Endothelial cell of umbilical vein (primary cell): ENCODE data around the gene PLA2G2A. TPM values are rescaled to one million over a fixed set of nuclear protein-coding genes. Genes with fewer than 3 reads are reported as not detected.
"Not testable (repeated sequence)": the region's sequence is repeated elsewhere in the genome, so short reads cannot be mapped to it uniquely, and the experiment has no call there.

Experiments
- BruUV-seq: library from RNA; stranded (reverse); fragments of 400-500 nt; replicated peaks from 2 replicates; lab custom pipeline; 2021; lab: Mats Ljungman, UMichigan
- CTCF ChIA-PET: fragments of 300-600, 350-600 bp; sonication (Branson Sonifier 250); formaldehyde crosslinking; loops from one replicate; lab custom pipeline; 2021; ENCODE audit warnings: antibody characterized with exemption, inconsistent platforms; lab: Charles Lee
- POLR2A ChIA-PET: fragments of 300-600, 350-600 bp; sonication (Branson Sonifier 250); formaldehyde crosslinking; loops from one replicate; lab custom pipeline; 2021; ENCODE audit warnings: antibody characterized with exemption, inconsistent platforms; lab: Charles Lee
- DNase-seq: peaks from one replicate; pipeline ENCODE4 v3.0.0-alpha.2; 2011; ENCODE audit warnings: low read depth, low spot score
- FAIRE-seq: peaks from 2 replicates; lab custom pipeline; 2011; peaks lifted over from hg19 to GRCh38; lab: Jason Lieb, UNC
- H2AFZ ChIP-seq: 2 replicates; pipeline ENCODE4 v1.6.0; 2012; ENCODE audit warnings: low read depth, low read length, control low read depth, inconsistent platforms
- H3K27ac ChIP-seq: 2 replicates; pipeline ENCODE4 v1.5.1; 2011; ENCODE audit warnings: low read depth, mild to moderate bottlenecking, control low read depth, low read length, moderate library complexity; ENCODE audit not compliant: insufficient read depth
- H3K27me3 ChIP-seq, 2 experiments: 2 replicates each; pipeline versions ENCODE4 v1.6.0 to v1.6.1; 2011; ENCODE audit warnings: low read length in 2 of 2, mixed read lengths in 1 of 2; ENCODE audit not compliant: control insufficient read depth in 2 of 2, insufficient read depth in 2 of 2
- H3K36me3 ChIP-seq, 2 experiments: 2 replicates in 1 of 2; 3 replicates in 1 of 2; pipeline ENCODE4 v1.5.1; 2011; ENCODE audit warnings: low read length in 2 of 2, mild to moderate bottlenecking in 1 of 2, moderate library complexity in 1 of 2; ENCODE audit not compliant: control insufficient read depth in 2 of 2, insufficient read depth in 2 of 2; ENCODE audit errors: extremely low read depth in 1 of 2
- H3K4me1 ChIP-seq: 3 replicates; pipeline ENCODE4 v1.5.1; 2011; ENCODE audit warnings: mild to moderate bottlenecking, low read length; ENCODE audit not compliant: control insufficient read depth, insufficient read depth; ENCODE audit errors: extremely low read depth
- H3K4me2 ChIP-seq: 2 replicates; pipeline ENCODE4 v1.6.1; 2011; ENCODE audit warnings: low read length, control low read depth, mixed read lengths; ENCODE audit not compliant: insufficient read depth
- H3K4me3 ChIP-seq, 3 experiments: fragments of 200-600 bp in 1 of 3; sonication (generic), shearing (Covaris generic) in 1 of 3; replicated peaks in 1 of 3; 2 replicates each; pipeline ENCODE4 v1.5.1; 2011 to 2016; ENCODE audit warnings: control low read depth in 3 of 3, low read length in 3 of 3, mild to moderate bottlenecking in 2 of 3, inconsistent platforms in 1 of 3, low read depth in 1 of 3, moderate library complexity in 1 of 3; ENCODE audit not compliant: insufficient read depth in 1 of 3
- H3K79me2 ChIP-seq: 2 replicates; pipeline ENCODE4 v1.6.0; 2012; ENCODE audit warnings: low read length, inconsistent platforms; ENCODE audit not compliant: control insufficient read depth, insufficient read depth
- H3K9ac ChIP-seq: replicated peaks from 2 replicates; pipeline ENCODE3; 2011; ENCODE audit warnings: low read length, control low read depth; ENCODE audit not compliant: insufficient read depth; ENCODE audit errors: extremely low read depth
- H3K9me1 ChIP-seq: replicated peaks from 3 replicates; pipeline ENCODE4 v1.6.0; 2011; ENCODE audit warnings: mild to moderate bottlenecking, low read length; ENCODE audit not compliant: control insufficient read depth, insufficient read depth; ENCODE audit errors: extremely low read depth
- H3K9me3 ChIP-seq: replicated peaks from 2 replicates; pipeline ENCODE4 v1.5.1; 2012; ENCODE audit warnings: low read length, inconsistent platforms; ENCODE audit not compliant: control insufficient read depth, insufficient read depth
- H4K20me1 ChIP-seq: replicated peaks from 2 replicates; pipeline ENCODE3; 2011; ENCODE audit warnings: mild to moderate bottlenecking, low read length; ENCODE audit not compliant: control insufficient read depth, insufficient read depth; ENCODE audit errors: extremely low read depth
- EZH2 ChIP-seq: IDR thresholded peaks from 2 replicates; pipeline ENCODE4 v1.6.1; 2012; ENCODE audit warnings: borderline replicate concordance, low read depth, mild to moderate bottlenecking, moderate library complexity, low read length, inconsistent platforms; ENCODE audit not compliant: severe bottlenecking
- FOS ChIP-seq: IDR thresholded peaks from 2 replicates; pipeline ENCODE4 v1.6.1; 2011; ENCODE audit warnings: mild to moderate bottlenecking, low read length, moderate library complexity, borderline replicate concordance; ENCODE audit not compliant: insufficient read depth
- JUN ChIP-seq: IDR thresholded peaks from 2 replicates; pipeline ENCODE4 v1.6.1; 2011; ENCODE audit warnings: borderline replicate concordance, low read depth; ENCODE audit not compliant: insufficient read length, insufficient read depth
- MYC ChIP-seq: IDR thresholded peaks from one replicate; pipeline ENCODE4 v1.6.1; 2011; ENCODE audit warnings: mild to moderate bottlenecking, low read depth, low read length
- POLR2A ChIP-seq: IDR thresholded peaks from 2 replicates; pipeline ENCODE4 v1.6.1; 2012; ENCODE audit warnings: low read depth, mild to moderate bottlenecking, control low read depth, low read length
- POLR2AphosphoS5 ChIP-seq: IDR thresholded peaks from 2 replicates; pipeline ENCODE4 v1.6.1; 2012; ENCODE audit warnings: low read depth, mild to moderate bottlenecking, control low read depth, low read length, moderate library complexity; ENCODE audit not compliant: insufficient read depth
- dilution Hi-C: fragments of 300-500 bp; cut with MboI; formaldehyde crosslinking; loops from one replicate; pipeline ENCODE4 v1.15.0; 2019; ENCODE audit warnings: low sequenced_read_pairs; ENCODE audit not compliant: extremely low pct_ligation_motif_present
- intact Hi-C: fragments of 100-400 bp; cut with micrococcal nuclease; formaldehyde crosslinking; loops from one replicate; pipeline ENCODE4 v1.10.0; 2022
- polyA plus RNA-seq, 4 experiments: library from polyadenylated mRNA; depleted of rRNA in 3 of 4; stranded (reverse) in 3 of 4; unstranded in 1 of 4; fragments of >200 nt; gene quantifications; 2 replicates each; pipeline versions ENCODE4 v1.2.1 to v1.2.3, GENCODE V29; 2011 to 2012; ENCODE audit warnings: missing spikeins in 1 of 4
- total RNA-seq: library from RNA; stranded (reverse); gene quantifications from 2 replicates; pipeline ENCODE4 v1.2.3, GENCODE V29; 2021
- TF ChIP-seq, protein P1 (sequence below), 2 donors: IDR thresholded peaks; 1 replicate in 1 of 2; 2 replicates in 1 of 2; pipeline ENCODE4 v1.5.1; 2011; ENCODE audit warnings: low read length in 2 of 2, mild to moderate bottlenecking in 2 of 2, moderate library complexity in 2 of 2, control low read depth in 1 of 2, inconsistent platforms in 1 of 2, low read depth in 1 of 2; ENCODE audit not compliant: insufficient read depth in 1 of 2; ENCODE audit errors: extremely low read depth in 1 of 2
- TF ChIP-seq, protein P2 (sequence below): IDR thresholded peaks from 2 replicates; pipeline ENCODE4 v1.6.1; 2011; ENCODE audit not compliant: insufficient read depth, insufficient read length

The PLA2G2A gene
- total and polyA plus RNA-seq, 2 donors (not counting 3 experiments of a cell fraction or from before 2014, with no cell fraction given): not detected

DNA sequence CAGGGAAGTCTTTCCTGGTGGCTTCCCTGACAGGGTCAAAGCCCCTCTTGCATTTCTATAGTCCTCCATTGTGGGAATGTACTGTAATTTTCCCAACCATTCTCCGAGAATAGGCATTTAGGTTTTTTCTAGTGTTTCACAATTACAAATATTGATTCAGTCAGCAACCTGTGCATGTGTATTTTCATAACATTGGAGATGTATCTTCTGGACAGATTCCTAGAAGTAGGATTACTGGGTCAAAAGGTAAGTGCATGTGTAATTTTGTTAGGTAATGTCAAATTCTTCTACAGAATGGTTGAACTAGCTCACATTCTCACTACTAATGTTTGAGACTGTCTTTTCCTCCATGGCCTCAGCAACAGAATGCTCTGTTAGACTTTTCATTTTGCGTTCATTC lies 8.3 kb upstream of the PLA2G2A start:
- dilution Hi-C loops (no loop called here), intact Hi-C loops (no loop called here)
- Histone ChIP-seq H3K9me1 (no peaks in the 10 kb centered on the region), H3K4me2 (no peak overlapping the region), H3K4me3 (no peak overlapping the region), H3K9ac (no peak overlapping the region), H3K36me3 (no peaks in the 10 kb centered on the region), H3K27me3 (peaks cover 4% of the 10 kb centered on the region in 2 experiments), H4K20me1 (no peaks in the 10 kb centered on the region), H3K27ac (no peak overlapping the region), H2AFZ (no peak overlapping the region), H3K4me1 (no peaks in the 10 kb centered on the region), H3K79me2 (no peaks in the 10 kb centered on the region), H3K9me3 (no peaks in the 10 kb centered on the region)
- ChIA-PET CTCF (no interaction called here), POLR2A (no interaction called here)
- DNase-seq (no peak), FAIRE-seq (no peak)
- TF ChIP-seq JUN: no peak
- TF ChIP-seq, protein P1, sequence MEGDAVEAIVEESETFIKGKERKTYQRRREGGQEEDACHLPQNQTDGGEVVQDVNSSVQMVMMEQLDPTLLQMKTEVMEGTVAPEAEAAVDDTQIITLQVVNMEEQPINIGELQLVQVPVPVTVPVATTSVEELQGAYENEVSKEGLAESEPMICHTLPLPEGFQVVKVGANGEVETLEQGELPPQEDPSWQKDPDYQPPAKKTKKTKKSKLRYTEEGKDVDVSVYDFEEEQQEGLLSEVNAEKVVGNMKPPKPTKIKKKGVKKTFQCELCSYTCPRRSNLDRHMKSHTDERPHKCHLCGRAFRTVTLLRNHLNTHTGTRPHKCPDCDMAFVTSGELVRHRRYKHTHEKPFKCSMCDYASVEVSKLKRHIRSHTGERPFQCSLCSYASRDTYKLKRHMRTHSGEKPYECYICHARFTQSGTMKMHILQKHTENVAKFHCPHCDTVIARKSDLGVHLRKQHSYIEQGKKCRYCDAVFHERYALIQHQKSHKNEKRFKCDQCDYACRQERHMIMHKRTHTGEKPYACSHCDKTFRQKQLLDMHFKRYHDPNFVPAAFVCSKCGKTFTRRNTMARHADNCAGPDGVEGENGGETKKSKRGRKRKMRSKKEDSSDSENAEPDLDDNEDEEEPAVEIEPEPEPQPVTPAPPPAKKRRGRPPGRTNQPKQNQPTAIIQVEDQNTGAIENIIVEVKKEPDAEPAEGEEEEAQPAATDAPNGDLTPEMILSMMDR (IDR thresholded peaks at IDR 0.05; ENCODE audit: extremely low read depth in 1 of 2, insufficient read depth in 1 of 2, low read depth in 1 of 2, low read length in 2 of 2): no peak
- no peak for TF ChIP-seq EZH2
- TF ChIP-seq POLR2AphosphoS5: no peak
- TF ChIP-seq FOS: no peak
- TF ChIP-seq, protein P2, sequence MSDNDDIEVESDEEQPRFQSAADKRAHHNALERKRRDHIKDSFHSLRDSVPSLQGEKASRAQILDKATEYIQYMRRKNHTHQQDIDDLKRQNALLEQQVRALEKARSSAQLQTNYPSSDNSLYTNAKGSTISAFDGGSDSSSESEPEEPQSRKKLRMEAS: no peak
- no peak for TF ChIP-seq POLR2A
- TF ChIP-seq MYC: no peak
- BruUV-seq: no TSS peak

DNA sequence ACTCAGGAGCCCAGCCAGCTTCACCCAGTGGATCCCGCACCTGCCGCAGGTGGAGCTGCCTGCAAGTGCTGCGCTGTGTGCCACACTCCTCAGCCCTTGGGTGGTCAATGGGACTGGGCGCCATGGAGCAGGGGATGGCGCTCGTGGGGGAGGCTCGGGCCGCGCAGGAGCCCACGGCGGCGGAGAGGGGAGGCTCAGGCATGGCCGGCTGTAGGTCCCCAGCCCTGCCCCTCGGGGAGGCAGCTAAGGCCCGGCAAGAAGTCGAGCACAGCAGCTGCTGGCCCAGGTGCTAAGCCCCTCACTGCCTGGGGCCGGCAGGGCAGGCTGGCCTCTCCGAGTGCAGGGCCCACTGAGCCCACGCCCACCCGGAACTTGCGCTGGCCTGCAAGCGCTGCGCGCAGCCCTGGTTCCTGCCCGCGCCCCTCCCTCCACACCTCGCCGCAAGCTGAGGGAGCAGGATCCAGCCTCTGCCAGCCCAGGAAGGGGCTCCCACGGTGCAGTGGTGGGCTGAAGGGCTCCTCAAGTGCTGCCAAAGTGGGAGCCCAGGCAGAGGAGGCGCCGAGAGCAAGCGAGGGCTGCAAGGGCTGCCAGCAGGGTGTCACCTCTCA lies 5.1 kb upstream of the PLA2G2A start:
- FAIRE-seq: not testable (repeated sequence)

More for the DNA sequence above, 5.1 kb upstream of the PLA2G2A start:
- H3K4me3 ChIP-seq, H3K27ac ChIP-seq, H3K79me2 ChIP-seq, BruUV-seq, H3K9me1 ChIP-seq, DNase-seq, dilution Hi-C loops, H3K27me3 ChIP-seq, H4K20me1 ChIP-seq, H2AFZ ChIP-seq, H3K36me3 ChIP-seq, POLR2A ChIA-PET, H3K9me3 ChIP-seq, H3K4me1 ChIP-seq, intact Hi-C loops, H3K4me2 ChIP-seq, H3K9ac ChIP-seq: not testable (repeated sequence)
- CTCF ChIA-PET: interaction anchor here (2.3 kb wide), 1 partner anchor 10 kb away, joined by 7 read pairs; no protein-coding TSS in a partner anchor
